Kidney (tissue), 22 donors: Measurements from ENCODE around the gene SRA1. TPM values are rescaled to one million over a fixed set of nuclear protein-coding genes. Genes with fewer than 3 reads are reported as not detected.
A peak's percentile ranks its signal among the peaks of the same experiment; 100 is the strongest.

Experiments used
- DNase-seq, 5 donors: peaks; one replicate each; pipeline ENCODE4 v3.0.0-alpha.2; 2013 to 2020
- FAIRE-seq: peaks from 2 replicates; lab custom pipeline; 2012; peaks lifted over from hg19 to GRCh38; lab: Jason Lieb, UNC
- H3K27ac ChIP-seq, 2 donors: one replicate each; pipeline ENCODE4 v1.7.0; 2013; ENCODE audit warnings: low read depth in 2 of 2, low read length in 2 of 2, inconsistent platforms in 1 of 2
- H3K27me3 ChIP-seq: one replicate; pipeline ENCODE4 v1.7.1; 2013; ENCODE audit warnings: low read length, inconsistent platforms; ENCODE audit not compliant: control insufficient read depth, insufficient read depth
- H3K36me3 ChIP-seq, 3 donors: one replicate each; pipeline versions ENCODE4 v1.7.0 to v1.7.1; 2013; ENCODE audit warnings: low read length in 3 of 3, control low read depth in 1 of 3, inconsistent platforms in 1 of 3; ENCODE audit not compliant: insufficient read depth in 3 of 3, control insufficient read depth in 2 of 3
- H3K4me1 ChIP-seq, 3 donors: one replicate each; pipeline versions ENCODE4 v1.7.0 to v1.7.1; 2013; ENCODE audit warnings: low read length in 3 of 3, inconsistent platforms in 1 of 3, low read depth in 1 of 3; ENCODE audit not compliant: control insufficient read depth in 2 of 3, insufficient read depth in 2 of 3
- H3K4me3 ChIP-seq, 3 donors: one replicate each; pipeline versions ENCODE4 v1.7.0 to v1.8.1; 2013; ENCODE audit warnings: low read length in 3 of 3, control low read depth in 1 of 3, inconsistent platforms in 1 of 3
- H3K9ac ChIP-seq, 3 donors: one replicate each; pipeline versions ENCODE4 v1.7.0 to v1.7.1; 2013; ENCODE audit warnings: low read length in 3 of 3, control low read depth in 1 of 3, inconsistent platforms in 1 of 3
- H3K9me3 ChIP-seq, 3 donors: one replicate each; pipeline versions ENCODE4 v1.7.0 to v1.7.1; 2013; ENCODE audit warnings: low read length in 3 of 3, control low read depth in 1 of 3, inconsistent platforms in 1 of 3; ENCODE audit not compliant: control insufficient read depth in 2 of 3, insufficient read depth in 1 of 3
- intact Hi-C: fragments of 100-400 bp; cut with DNase I; formaldehyde crosslinking; loops from one replicate; pipeline ENCODE4 v1.11.1; 2022
- long read RNA-seq, 10 donors: library from polyadenylated mRNA in 1 of 10; unstranded in 1 of 10; transcript quantifications; one replicate each; pipeline ENCODE4 v2.0.0 and lab custom pipeline, GENCODE V29; 2021 to 2026
- polyA plus RNA-seq: library from polyadenylated mRNA; stranded (reverse); fragments of 350-450 nt; fragmentation: Illumina TruSeq; extraction: RNeasy Lipid Tissue Mini Kit (QIAGEN cat#74804); gene quantifications from one replicate; pipeline ENCODE4 v1.2.3, GENCODE V29; 2014; ENCODE audit warnings: low read depth, low replicate concordance; ENCODE audit not compliant: insufficient read depth
- total RNA-seq: library from RNA; stranded (reverse); fragmentation: NEBNext Ultra II Directional; extraction: Animal tissue kit (Norgen Biotek cat#: 25700); gene quantifications from one replicate; pipeline ENCODE4 v1.2.1, GENCODE V29; 2021
- TF ChIP-seq, protein P1 (sequence below): IDR thresholded peaks from 3 replicates; pipeline ENCODE4 v1.5.1; 2012; ENCODE audit warnings: mild to moderate bottlenecking, moderate library complexity, borderline replicate concordance; ENCODE audit not compliant: insufficient read depth; ENCODE audit errors: extremely low read depth
- donor health status: control.
- donor health status: control.
- donor health status: control.
- donor health status: control.
- donor health status: control.
- donor health status: DM: yes; HTN: yes; CAD: no.
- donor health status: Normal renal cell carcinoma (clear cell type).

Gene SRA1
- 31.3 TPM for total RNA-seq
- polyA plus RNA-seq: 52.4 TPM
- long read RNA-seq, donor 1, transcript SRA1-201 (5 exons, 2,107 nt): major isoform, 5 of 6 reads
- long read RNA-seq, donor 1, partial matches to known transcripts: 0 of 6 reads
- long read RNA-seq, donor 1, other reads (novel, unspliced or antisense): 0 of 6 reads
- long read RNA-seq, donor 2, transcript SRA1-205 (4 exons, 1,466 nt): minor isoform, 5 of 15 reads
- long read RNA-seq, donor 2, transcript SRA1-201 (5 exons, 2,107 nt): major isoform, 9 of 15 reads
- long read RNA-seq, donor 2, partial matches to known transcripts: 0 of 15 reads
- long read RNA-seq, donor 2, other reads (novel, unspliced or antisense): 0 of 15 reads
- long read RNA-seq, donor 3, transcript SRA1-201 (5 exons, 2,107 nt): major isoform, 18 of 22 reads
- long read RNA-seq, donor 3, partial matches to known transcripts: 0 of 22 reads
- long read RNA-seq, donor 3, other reads (novel, unspliced or antisense): 0 of 22 reads
- long read RNA-seq, donor 4, transcript SRA1-201 (5 exons, 2,107 nt): major isoform, 15 of 21 reads
- long read RNA-seq, donor 4, transcript SRA1-205 (4 exons, 1,466 nt): minor isoform, 5 of 21 reads
- long read RNA-seq, donor 4, partial matches to known transcripts: 0 of 21 reads
- long read RNA-seq, donor 4, other reads (novel, unspliced or antisense): 0 of 21 reads
- long read RNA-seq, donor 5: 0 reads
- long read RNA-seq, donor 6, transcript SRA1-201 (5 exons, 2,107 nt): major isoform, 25 of 33 reads
- long read RNA-seq, donor 6, transcript SRA1-205 (4 exons, 1,466 nt): minor isoform, 7 of 33 reads
- long read RNA-seq, donor 6, partial matches to known transcripts: 0 of 33 reads
- long read RNA-seq, donor 6, other reads (novel, unspliced or antisense): 0 of 33 reads
- long read RNA-seq, donor 7, transcript SRA1-205 (4 exons, 1,466 nt): minor isoform, 6 of 45 reads
- long read RNA-seq, donor 7, transcript SRA1-201 (5 exons, 2,107 nt): major isoform, 30 of 45 reads
- long read RNA-seq, donor 7, partial matches to known transcripts: 1 of 45 reads
- long read RNA-seq, donor 7, other reads (novel, unspliced or antisense): 7 of 45 reads
- long read RNA-seq, donor 8, transcript SRA1-201 (5 exons, 2,107 nt): major isoform, 9 of 15 reads
- long read RNA-seq, donor 8, transcript SRA1-205 (4 exons, 1,466 nt): minor isoform, 6 of 15 reads
- long read RNA-seq, donor 8, partial matches to known transcripts: 0 of 15 reads
- long read RNA-seq, donor 8, other reads (novel, unspliced or antisense): 0 of 15 reads
- long read RNA-seq, donor 9, transcript SRA1-201 (5 exons, 2,107 nt): major isoform, 5 of 6 reads
- long read RNA-seq, donor 9, partial matches to known transcripts: 0 of 6 reads
- long read RNA-seq, donor 9, other reads (novel, unspliced or antisense): 0 of 6 reads
- long read RNA-seq, donor 10, transcript SRA1-201 (5 exons, 2,107 nt): major isoform, 8 of 12 reads
- long read RNA-seq, donor 10, partial matches to known transcripts: 0 of 12 reads
- long read RNA-seq, donor 10, other reads (novel, unspliced or antisense): 0 of 12 reads

DNA sequence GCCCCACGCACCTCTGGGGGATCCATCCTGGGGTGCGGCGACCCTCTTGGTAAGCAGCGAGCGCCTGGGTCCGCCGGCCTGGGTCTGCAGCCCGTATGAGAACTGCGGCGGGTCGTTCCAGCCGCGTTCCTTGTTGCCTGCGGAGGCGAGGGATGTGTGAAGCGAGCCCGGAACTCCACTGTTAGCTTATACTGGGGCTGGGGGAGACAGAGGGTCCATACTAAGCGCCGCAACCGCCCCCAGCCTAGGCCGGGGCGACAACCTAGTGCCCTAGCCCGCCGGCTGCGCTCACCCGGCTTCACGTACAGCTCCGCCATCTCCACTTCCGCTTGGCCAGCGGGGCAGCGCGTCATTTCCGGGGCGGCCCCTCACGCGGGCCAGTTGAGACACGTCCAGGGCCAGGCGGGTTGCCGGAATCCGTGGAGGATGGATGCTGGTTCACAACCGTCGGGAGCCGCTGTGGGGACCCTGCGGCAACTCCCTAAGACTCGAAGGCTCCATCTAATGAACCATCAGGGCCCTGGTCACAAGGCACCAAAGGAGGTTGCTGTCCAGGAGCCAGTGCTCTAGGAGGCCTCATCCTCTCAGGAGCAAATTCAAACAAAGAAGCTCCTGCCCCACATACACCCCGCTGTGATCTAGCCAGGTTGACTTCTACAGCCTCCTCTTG, at the start of gene SRA1:
SRA1 (minus strand) TSS at position 338 of the 670 bp plus-strand sequence; CDS start at position 317, 21 bp downstream.
- peak within 1 kb of the TSS; percentile 64 to 81 (median 74) for H3K4me3 ChIP-seq
- intact Hi-C loops: no loop called here
- FAIRE-seq (no peak), DNase-seq (peak; percentile 94 to 97 (median 95))
- peak within 1 kb of the TSS; percentile 53 to 92 (median 85) for H3K9ac ChIP-seq
- no peaks in the 10 kb centered on the region for H3K36me3 ChIP-seq
- peaks cover 0 to 17% (median 10%) of the 10 kb centered on the region in 3 donors for H3K4me1 ChIP-seq
- no peaks in the 10 kb centered on the region for H3K27me3 ChIP-seq
- TF ChIP-seq, protein P1, sequence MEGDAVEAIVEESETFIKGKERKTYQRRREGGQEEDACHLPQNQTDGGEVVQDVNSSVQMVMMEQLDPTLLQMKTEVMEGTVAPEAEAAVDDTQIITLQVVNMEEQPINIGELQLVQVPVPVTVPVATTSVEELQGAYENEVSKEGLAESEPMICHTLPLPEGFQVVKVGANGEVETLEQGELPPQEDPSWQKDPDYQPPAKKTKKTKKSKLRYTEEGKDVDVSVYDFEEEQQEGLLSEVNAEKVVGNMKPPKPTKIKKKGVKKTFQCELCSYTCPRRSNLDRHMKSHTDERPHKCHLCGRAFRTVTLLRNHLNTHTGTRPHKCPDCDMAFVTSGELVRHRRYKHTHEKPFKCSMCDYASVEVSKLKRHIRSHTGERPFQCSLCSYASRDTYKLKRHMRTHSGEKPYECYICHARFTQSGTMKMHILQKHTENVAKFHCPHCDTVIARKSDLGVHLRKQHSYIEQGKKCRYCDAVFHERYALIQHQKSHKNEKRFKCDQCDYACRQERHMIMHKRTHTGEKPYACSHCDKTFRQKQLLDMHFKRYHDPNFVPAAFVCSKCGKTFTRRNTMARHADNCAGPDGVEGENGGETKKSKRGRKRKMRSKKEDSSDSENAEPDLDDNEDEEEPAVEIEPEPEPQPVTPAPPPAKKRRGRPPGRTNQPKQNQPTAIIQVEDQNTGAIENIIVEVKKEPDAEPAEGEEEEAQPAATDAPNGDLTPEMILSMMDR: no peak
- H3K27ac ChIP-seq: peak within 1 kb of the TSS; percentile 85 to 95
- no peaks in the 10 kb centered on the region for H3K9me3 ChIP-seq

DNA sequence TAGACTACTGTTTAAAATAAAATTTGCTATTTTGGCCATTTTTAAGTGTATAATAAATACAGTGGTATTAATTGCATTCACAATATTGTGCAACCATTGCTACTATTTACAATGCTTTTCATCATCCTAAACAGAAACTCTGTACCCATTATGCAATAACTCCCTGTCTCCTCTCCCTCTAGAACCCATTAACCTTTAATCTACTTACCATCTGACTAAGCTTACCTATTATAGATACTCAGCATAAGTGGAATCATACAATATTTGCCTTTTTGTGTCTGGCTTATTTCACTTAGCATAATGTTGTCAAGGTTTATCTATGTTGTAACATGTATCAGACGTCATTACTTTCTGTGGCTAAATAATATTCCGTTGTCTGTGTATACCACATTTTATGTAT, 49.8 kb upstream of the SRA1 start:
- FAIRE-seq: no peak
- no peaks in the 10 kb centered on the region for H3K4me1 ChIP-seq
- TF ChIP-seq, protein P1: no peak
- no peak overlapping the region for H3K4me3 ChIP-seq
- H3K36me3 ChIP-seq: no peaks in the 10 kb centered on the region
- H3K9ac ChIP-seq: no peak overlapping the region
- no peak overlapping the region for H3K27ac ChIP-seq
- intact Hi-C loops: no loop called here
- H3K27me3 ChIP-seq: no peaks in the 10 kb centered on the region
- DNase-seq: no peak
- no peaks in the 10 kb centered on the region for H3K9me3 ChIP-seq

DNA sequence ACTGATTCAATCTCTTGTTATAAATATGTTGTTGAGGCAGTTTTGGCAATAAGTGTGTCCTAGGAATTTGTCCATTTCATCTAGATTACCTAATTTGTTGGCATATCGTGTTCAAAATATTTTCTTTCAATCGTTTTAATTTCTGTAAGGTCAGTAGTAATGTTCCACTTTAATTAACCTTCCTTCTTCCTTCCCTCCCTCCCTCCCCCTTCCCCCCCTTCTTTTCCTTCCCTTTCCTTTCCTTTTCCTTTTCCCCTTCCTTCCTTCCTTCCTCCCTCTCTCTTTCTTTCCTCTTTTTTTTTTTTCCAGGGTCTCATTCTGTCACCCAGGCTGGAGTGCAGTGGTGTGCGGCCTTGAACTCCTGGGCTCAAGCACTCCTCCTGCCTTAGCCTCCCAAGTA, 48.6 kb upstream of the SRA1 start:
- no peak for FAIRE-seq
- H3K4me1 ChIP-seq: no peaks in the 10 kb centered on the region

More for the DNA sequence above, 48.6 kb upstream of the SRA1 start:
- DNase-seq: no peak
- Histone ChIP-seq H3K27ac (no peak overlapping the region), H3K9ac (no peak overlapping the region), H3K4me3 (no peak overlapping the region), H3K9me3 (no peaks in the 10 kb centered on the region), H3K27me3 (no peaks in the 10 kb centered on the region), H3K36me3 (no peaks in the 10 kb centered on the region)
- intact Hi-C loops: no loop called here
- TF ChIP-seq, protein P1: no peak
